Suprapubic skin (tissue), 4 donors: Measurements from ENCODE around the gene FSTL3. TPM values are rescaled to one million over a fixed set of nuclear protein-coding genes. Genes with fewer than 3 reads are reported as not detected.

ENCODE experiments used
- DNase-seq, 2 donors: peaks; one replicate each; pipeline ENCODE4 v3.0.0-alpha.2; 2019; ENCODE audit warnings: low spot score in 2 of 2
- H3K27ac ChIP-seq: fragments of 200-600 bp; sonication (generic); one replicate; pipeline ENCODE4 v1.5.1; 2019
- H3K27me3 ChIP-seq: fragments of 200-600 bp; sonication (generic); one replicate; pipeline ENCODE4 v1.5.1; 2019
- H3K36me3 ChIP-seq: fragments of 200-600 bp; sonication (generic); one replicate; pipeline ENCODE4 v1.5.1; 2019
- H3K4me1 ChIP-seq: fragments of 200-600 bp; sonication (generic); one replicate; pipeline ENCODE4 v1.5.1; 2019
- H3K4me3 ChIP-seq: fragments of 200-600 bp; sonication (generic); one replicate; pipeline ENCODE4 v1.5.1; 2019; ENCODE audit warnings: mild to moderate bottlenecking
- H3K9me3 ChIP-seq: fragments of 200-600 bp; sonication (generic); one replicate; pipeline ENCODE4 v1.5.1; 2019
- CTCF ChIP-seq, 2 donors: fragments of 200-600 bp in 1 of 2; fragments of 450-650 bp in 1 of 2; sonication (generic) in 1 of 2; IDR thresholded peaks; one replicate each; pipeline ENCODE4 v1.5.1; 2016 to 2019; ENCODE audit warnings: antibody characterized with exemption in 2 of 2, mild to moderate bottlenecking in 1 of 2, moderate library complexity in 1 of 2
- EP300 ChIP-seq: sonication (generic); formaldehyde crosslinking; IDR thresholded peaks from one replicate; pipeline ENCODE4 v1.6.1; 2017; ENCODE audit warnings: antibody characterized with exemption
- POLR2A ChIP-seq, 2 donors: fragments of 450-650 bp; IDR thresholded peaks; one replicate each; pipeline ENCODE4 v1.6.1; 2017; ENCODE audit warnings: antibody characterized with exemption in 2 of 2, mild to moderate bottlenecking in 2 of 2, moderate library complexity in 2 of 2
- POLR2AphosphoS5 ChIP-seq, 3 donors: sonication (generic); formaldehyde crosslinking; IDR thresholded peaks; one replicate each; pipeline ENCODE4 v1.6.1; 2017; ENCODE audit warnings: antibody characterized with exemption in 3 of 3
- WGBS: methylation state at CpG from one replicate; pipeline ENCODE4 v1.1.5; 2018; 5-methylcytosine and 5-hydroxymethylcytosine counted together
- total RNA-seq, 4 donors: library from RNA; depleted of rRNA; stranded (reverse); fragments of >200 nt; gene quantifications; one replicate each; pipeline ENCODE4 v1.1.0, GENCODE V29; 2016

FSTL3 gene
- total RNA-seq, 4 donors from 2014 or later, result 19.6 to 61.4 (median 59.0) TPM

DNA sequence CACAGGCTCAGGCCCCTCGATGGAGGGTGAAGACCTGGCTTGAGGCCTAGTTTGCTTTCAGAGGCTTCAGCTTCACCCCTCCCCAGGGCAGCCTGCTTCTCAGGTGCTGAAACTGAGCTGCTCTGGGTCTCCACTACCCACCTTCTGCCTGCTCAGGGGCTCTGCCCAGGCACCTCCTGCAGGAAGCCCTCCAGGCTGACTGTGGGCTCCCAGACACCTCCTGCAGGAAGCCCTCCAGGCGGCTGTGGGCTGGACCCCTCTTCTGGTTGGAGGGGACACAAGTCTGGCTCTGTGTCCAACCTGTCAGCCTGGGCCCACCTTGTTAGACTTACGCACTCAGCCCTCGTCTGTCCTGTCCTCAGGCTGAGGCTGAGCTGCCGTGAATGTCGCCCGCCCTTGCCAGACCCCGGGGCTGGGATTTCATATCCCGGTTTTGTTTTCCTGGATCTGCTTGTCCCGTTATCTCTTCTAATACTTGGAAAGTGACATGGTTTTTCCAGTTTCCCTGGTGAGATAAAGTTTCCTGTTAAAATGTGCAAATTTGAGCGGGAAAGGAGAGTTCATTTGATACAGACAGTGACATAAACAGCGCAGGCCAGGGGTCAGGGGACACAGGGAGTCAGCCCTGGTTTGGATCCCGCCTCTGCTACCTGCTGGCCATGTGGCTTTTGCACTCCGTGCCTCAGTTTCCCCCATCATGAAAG, 53.9 kb downstream of the FSTL3 start:
- no peak overlapping the region for H3K4me3 ChIP-seq
- no peaks in the 10 kb centered on the region for H3K27me3 ChIP-seq
- no peak for DNase-seq
- no peak overlapping the region for H3K27ac ChIP-seq
- TF ChIP-seq EP300, result no peak
- TF ChIP-seq CTCF (IDR thresholded peaks at IDR 0.05), result no peak
- TF ChIP-seq POLR2AphosphoS5 (IDR thresholded peaks at IDR 0.05), result no peak
- TF ChIP-seq POLR2A (IDR thresholded peaks at IDR 0.05), result no peak
- peaks cover 4% of the 10 kb centered on the region for H3K4me1 ChIP-seq
- 76% methylated on average over 12 of the region's 14 CpGs for WGBS
- peaks cover 25% of the 10 kb centered on the region for H3K36me3 ChIP-seq
- no peaks in the 10 kb centered on the region for H3K9me3 ChIP-seq

- Histone ChIP-seq H3K27me3 (no peaks in the 10 kb centered on the region), H3K27ac (no peak overlapping the region), H3K9me3 (no peaks in the 10 kb centered on the region), H3K4me1 (peaks cover 4% of the 10 kb centered on the region), H3K36me3 (peaks cover 27% of the 10 kb centered on the region), H3K4me3 (no peak overlapping the region)
- no peak for TF ChIP-seq CTCF (IDR thresholded peaks at IDR 0.05)
- TF ChIP-seq EP300, result no peak
- TF ChIP-seq POLR2AphosphoS5 (IDR thresholded peaks at IDR 0.05), result no peak
- no peak for TF ChIP-seq POLR2A (IDR thresholded peaks at IDR 0.05)
- WGBS, result 88% methylated on average over 13 of the region's 16 CpGs
- DNase-seq, result no peak
Observed at GRCh38 chr19:731000-731399, 54.8 kb downstream of the FSTL3 start.

DNA sequence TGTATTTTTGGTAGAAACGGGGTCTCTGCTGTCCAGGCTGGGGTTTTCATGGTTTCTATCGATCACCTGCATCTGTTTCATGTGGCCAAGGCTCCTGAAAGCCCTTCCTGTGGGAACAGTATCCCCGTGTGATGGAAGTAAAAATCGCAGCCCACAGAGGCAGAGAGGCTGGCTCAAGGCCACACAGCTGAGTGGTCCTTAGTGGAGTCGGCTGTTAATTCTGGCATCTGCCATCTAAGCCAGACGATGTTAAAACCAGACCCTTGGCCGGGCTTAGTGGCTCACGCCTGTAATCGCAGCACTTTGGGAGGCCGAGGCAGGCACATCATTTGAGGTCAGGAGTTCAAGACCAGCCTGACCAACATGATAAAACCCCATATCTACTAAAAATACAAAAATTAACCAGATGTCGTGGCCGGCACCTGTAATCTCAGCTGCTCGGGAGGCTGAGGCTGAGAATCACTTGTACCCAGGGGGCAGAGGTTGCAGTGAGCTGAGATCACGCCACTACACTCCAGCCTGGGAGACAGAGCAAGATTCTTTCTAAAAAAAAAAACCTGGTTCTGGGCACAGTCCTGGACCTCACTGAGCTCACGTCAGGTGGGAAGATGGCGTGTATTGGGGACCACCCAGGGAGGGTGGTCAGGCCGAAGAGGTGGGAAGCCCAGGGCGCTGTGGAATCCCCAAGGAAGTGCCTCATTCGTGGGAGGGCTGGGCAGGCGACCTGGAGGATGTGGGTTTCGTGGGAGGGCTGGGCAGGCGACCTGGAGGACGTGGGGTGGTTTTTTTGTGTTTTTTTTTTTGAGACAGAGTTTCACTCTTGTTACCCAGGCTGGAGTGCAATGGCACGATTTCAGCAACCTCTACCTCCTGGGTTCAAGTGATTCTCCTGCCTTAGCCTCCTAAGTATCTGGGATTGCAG, 56.2 kb downstream of the FSTL3 start:
- WGBS, result 83% methylated on average over 23 of the region's 24 CpGs
- Histone ChIP-seq H3K27ac (no peak overlapping the region), H3K4me1 (peaks cover 4% of the 10 kb centered on the region), H3K36me3 (peaks cover 37% of the 10 kb centered on the region), H3K4me3 (no peak overlapping the region), H3K9me3 (no peaks in the 10 kb centered on the region), H3K27me3 (no peaks in the 10 kb centered on the region)
- DNase-seq, result no peak
- no peak for TF ChIP-seq EP300
- TF ChIP-seq CTCF (IDR thresholded peaks at IDR 0.05), result no peak
- TF ChIP-seq POLR2AphosphoS5 (IDR thresholded peaks at IDR 0.05), result no peak
- TF ChIP-seq POLR2A (IDR thresholded peaks at IDR 0.05), result no peak

Other genes with a start within 250 kb of the FSTL3 start
- 10 to 100 TPM; 16.3 to 40.7 (median 19.6) TPM for gene SHC2, start 215.4 kb upstream of the FSTL3 start, total RNA-seq
- gene MADCAM1, start 179.9 kb upstream of the FSTL3 start, total RNA-seq, result under 1 TPM in 1 of 4 donors, not detected in 3; 0.64 TPM
- gene TPGS1, start 168.9 kb upstream of the FSTL3 start, total RNA-seq, result 10 to 100 TPM; 10.8 to 23.3 (median 20.9) TPM
- gene CDC34, start 144.6 kb upstream of the FSTL3 start, total RNA-seq, result 10 to 100 TPM; 48.3 to 90.3 (median 72.9) TPM
- under 1 TPM in 1 of 4 donors, not detected in 3; 0.97 TPM for gene GZMM, start 132.3 kb upstream of the FSTL3 start, total RNA-seq
- gene BSG, start 103.8 kb upstream of the FSTL3 start, total RNA-seq, result 100 to 1,000 TPM; 265 to 314 (median 285) TPM
- 1 to 10 TPM in 1 of 4 donors, under 1 TPM in 3; 0.11 to 1.7 (median 0.81) TPM for gene HCN2, start 86.5 kb upstream of the FSTL3 start, total RNA-seq
- gene POLRMT, start 42.9 kb upstream of the FSTL3 start, total RNA-seq, result 10 to 100 TPM; 26.0 to 60.4 (median 46.3) TPM
- gene FGF22, start 36.5 kb upstream of the FSTL3 start, total RNA-seq, result 10 to 100 TPM in 2 of 4 donors, 1 to 10 TPM in 2; 5.2 to 13.0 (median 9.2) TPM
- gene RNF126, start 13.2 kb upstream of the FSTL3 start, total RNA-seq, result 100 to 1,000 TPM in 3 of 4 donors, 10 to 100 TPM in 1; 96.0 to 118 (median 106) TPM
- not detected for gene PRSS57, start 19.1 kb downstream of the FSTL3 start, total RNA-seq
- gene PALM, start 32.5 kb downstream of the FSTL3 start, total RNA-seq, result 10 to 100 TPM; 19.4 to 45.4 (median 24.2) TPM
- 1 to 10 TPM in 2 of 4 donors, under 1 TPM in 1, not detected in 1; 0.60 to 6.5 (median 2.0) TPM for gene MISP, start 74.7 kb downstream of the FSTL3 start, total RNA-seq
- 100 to 1,000 TPM; 152 to 227 (median 174) TPM for gene PTBP1, start 121.1 kb downstream of the FSTL3 start, total RNA-seq
- gene PLPPR3, start 145.6 kb downstream of the FSTL3 start, total RNA-seq, result not detected
- gene AZU1, start 151.4 kb downstream of the FSTL3 start, total RNA-seq, result under 1 TPM in 1 of 4 donors, not detected in 3; 0.79 TPM
- not detected for gene PRTN3, start 164.6 kb downstream of the FSTL3 start, total RNA-seq
- under 1 TPM in 1 of 4 donors, not detected in 3; 0.79 TPM for gene ELANE, start 175.9 kb downstream of the FSTL3 start, total RNA-seq
- gene CFD, start 183.3 kb downstream of the FSTL3 start, total RNA-seq, result 100 to 1,000 TPM; 195 to 332 (median 294) TPM
- gene MED16, start 216.8 kb downstream of the FSTL3 start, total RNA-seq, result 10 to 100 TPM; 45.1 to 63.9 (median 57.0) TPM
- not detected for gene RNU6-9, start 217.1 kb downstream of the FSTL3 start, total RNA-seq
- gene R3HDM4, start 236.8 kb downstream of the FSTL3 start, total RNA-seq, result 10 to 100 TPM; 41.3 to 58.3 (median 51.2) TPM
- under 1 TPM in 1 of 4 donors, not detected in 3; 0.29 TPM for gene KISS1R, start 240.9 kb downstream of the FSTL3 start, total RNA-seq
- gene ARID3A, start 249.6 kb downstream of the FSTL3 start, total RNA-seq, result 1 to 10 TPM; 4.7 to 7.5 (median 6.1) TPM